SK-N-SH (cell line): Measurements from ENCODE around the gene FOXN4. TPM values are rescaled to one million over a fixed set of nuclear protein-coding genes. Genes with fewer than 3 reads are reported as not detected.

Source experiments
- CTCF ChIA-PET: fragments of 300-600, 350-600 bp; formaldehyde crosslinking; extraction: SDS; loops from one replicate; lab custom pipeline; 2021; lab: Yijun Ruan, JAX
- POLR2A ChIA-PET: fragments of 350-600 bp; sonication (Branson Sonifier 250); formaldehyde crosslinking; extraction: SDS; loops from one replicate; lab custom pipeline; 2020; ENCODE audit warnings: antibody characterized with exemption, inconsistent platforms; lab: Yijun Ruan, JAX
- DNase-seq: peaks from one replicate; pipeline ENCODE4 v3.0.0; 2012
- H2AFZ ChIP-seq: fragments of 200-600 bp; sonication (generic); 2 replicates; pipeline ENCODE4 v1.8.1; 2016; ENCODE audit warnings: antibody characterized with exemption, mild to moderate bottlenecking, low read depth
- H3F3A ChIP-seq: fragments of 200-600 bp; sonication (generic); replicated peaks from 2 replicates; pipeline ENCODE3; 2016; ENCODE audit warnings: antibody characterized with exemption, mild to moderate bottlenecking; ENCODE audit not compliant: insufficient read depth
- H3K27ac ChIP-seq, 2 experiments: fragments of 200-500 bp in 1 of 2; fragments of 200-600 bp in 1 of 2; sonication (Bioruptor generic) in 1 of 2; sonication (generic), shearing (Covaris generic) in 1 of 2; 2 replicates each; pipeline versions ENCODE4 v1.5.1 to v1.6.1; 2014 to 2016; ENCODE audit warnings: low read depth in 2 of 2, inconsistent platforms in 1 of 2, low read length in 1 of 2, mild to moderate bottlenecking in 1 of 2, mixed read lengths in 1 of 2
- H3K27me3 ChIP-seq: fragments of 200-600 bp; sonication (generic), shearing (Covaris generic); 2 replicates; pipeline ENCODE4 v1.6.1; 2016; ENCODE audit warnings: mixed run types; ENCODE audit not compliant: insufficient read depth
- H3K36me3 ChIP-seq, 2 experiments: fragments of 200-500 bp in 1 of 2; fragments of 200-600 bp in 1 of 2; sonication (Bioruptor generic) in 1 of 2; sonication (generic) in 1 of 2; replicated peaks in 1 of 2; 2 replicates each; pipeline versions ENCODE3 to v1.5.1; 2014 to 2016; ENCODE audit warnings: low read length in 1 of 2, mild to moderate bottlenecking in 1 of 2; ENCODE audit not compliant: insufficient read depth in 2 of 2, control insufficient read depth in 1 of 2
- H3K4me1 ChIP-seq, 2 experiments: fragments of 200-500 bp in 1 of 2; fragments of 200-600 bp in 1 of 2; sonication (Bioruptor generic) in 1 of 2; sonication (generic), shearing (Covaris generic) in 1 of 2; 2 replicates each; pipeline versions ENCODE4 v1.5.1 to v1.6.1; 2014 to 2016; ENCODE audit warnings: low read depth in 1 of 2, low read length in 1 of 2, mixed run types in 1 of 2; ENCODE audit not compliant: insufficient read depth in 2 of 2, control insufficient read depth in 1 of 2
- H3K4me2 ChIP-seq: fragments of 200-600 bp; sonication (generic), shearing (Covaris generic); 2 replicates; pipeline ENCODE4 v1.6.1; 2017; ENCODE audit warnings: mixed run types
- H3K4me3 ChIP-seq, 2 experiments: fragments of 200-500 bp in 1 of 2; fragments of 200-600 bp in 1 of 2; sonication (Bioruptor generic) in 1 of 2; sonication (generic), shearing (Covaris generic) in 1 of 2; 2 replicates each; pipeline versions ENCODE4 v1.5.1 to v1.8.1; 2014 to 2016; ENCODE audit warnings: low read depth in 2 of 2, inconsistent platforms in 1 of 2, low read length in 1 of 2, mild to moderate bottlenecking in 1 of 2, mixed read lengths in 1 of 2, moderate library complexity in 1 of 2
- H3K79me2 ChIP-seq: fragments of 200-600 bp; sonication (generic); 2 replicates; pipeline ENCODE4 v1.8.1; 2017; ENCODE audit warnings: mild to moderate bottlenecking; ENCODE audit not compliant: insufficient read depth
- H3K9ac ChIP-seq: fragments of 200-600 bp; sonication (generic); 2 replicates; pipeline ENCODE4 v1.6.1; 2017; ENCODE audit warnings: mixed run types
- H3K9me2 ChIP-seq: fragments of 200-600 bp; sonication (generic); 2 replicates; pipeline ENCODE4 v1.6.1; 2017; ENCODE audit warnings: mixed run types
- H3K9me3 ChIP-seq: fragments of 200-600 bp; sonication (generic); 2 replicates; pipeline ENCODE4 v1.6.1; 2017; ENCODE audit warnings: mixed run types, mild to moderate bottlenecking, moderate library complexity
- H4K20me1 ChIP-seq: fragments of 200-600 bp; sonication (generic); 2 replicates; pipeline ENCODE4 v1.6.1; 2017; ENCODE audit warnings: mild to moderate bottlenecking, mixed run types; ENCODE audit not compliant: insufficient read depth
- CHD2 ChIP-seq: fragments of 150-350 bp; IDR thresholded peaks from 2 replicates; pipeline ENCODE4 v1.6.1; 2018; ENCODE audit warnings: low read length; ENCODE audit not compliant: partially characterized antibody
- ELF1 ChIP-seq: IDR thresholded peaks from 2 replicates; pipeline ENCODE4 v1.4.0; 2012
- EZH2phosphoT487 ChIP-seq: fragments of 200-600 bp; sonication (generic); IDR thresholded peaks from 2 replicates; pipeline ENCODE4 v1.6.1; 2017; ENCODE audit warnings: low read depth, mixed run types, mild to moderate bottlenecking, antibody characterized with exemption, moderate library complexity, borderline replicate concordance
- FOSL2 ChIP-seq: IDR thresholded peaks from 2 replicates; pipeline ENCODE4 v1.4.0; 2012; ENCODE audit warnings: low read depth, mild to moderate bottlenecking, moderate library complexity, borderline replicate concordance
- FOXJ3 ChIP-seq: sonication (generic); formaldehyde crosslinking; IDR thresholded peaks from 2 replicates; pipeline ENCODE4 v1.5.1; 2020; ENCODE audit warnings: mild to moderate bottlenecking, missing genetic modification reagents
- FOXM1 ChIP-seq: IDR thresholded peaks from 2 replicates; pipeline ENCODE4 v1.4.0; 2012; ENCODE audit warnings: low read depth, mild to moderate bottlenecking
- GATA2 ChIP-seq: sonication (generic); formaldehyde crosslinking; IDR thresholded peaks from 2 replicates; pipeline ENCODE4 v1.5.0; 2020; ENCODE audit warnings: mild to moderate bottlenecking, missing genetic modification reagents
- IRF3 ChIP-seq: fragments of 150-350 bp; IDR thresholded peaks from 2 replicates; pipeline ENCODE4 v1.6.1; 2016; ENCODE audit warnings: mild to moderate bottlenecking, low read depth, low read length
- MAX ChIP-seq: IDR thresholded peaks from 2 replicates; pipeline ENCODE4 v1.4.0; 2012; ENCODE audit warnings: low read depth
- MXI1 ChIP-seq: IDR thresholded peaks from 2 replicates; pipeline ENCODE4 v1.6.1; 2012; ENCODE audit warnings: mild to moderate bottlenecking, low read depth, low read length, improper control_type of control experiment
- NRF1 ChIP-seq: IDR thresholded peaks from 2 replicates; pipeline ENCODE4 v1.6.1; 2012; ENCODE audit warnings: low read depth, mild to moderate bottlenecking, low read length
- RCOR1 ChIP-seq: fragments of 150-350 bp; IDR thresholded peaks from 2 replicates; pipeline ENCODE4 v1.6.1; 2017; ENCODE audit warnings: antibody characterized with exemption, low read length
- TAF1 ChIP-seq: IDR thresholded peaks from 2 replicates; pipeline ENCODE4 v1.6.1; 2012; ENCODE audit warnings: low read depth, mild to moderate bottlenecking, low read length, moderate library complexity, borderline replicate concordance
- TCF12 ChIP-seq: IDR thresholded peaks from 2 replicates; pipeline ENCODE4 v1.4.0; 2012
- USF1 ChIP-seq: IDR thresholded peaks from 2 replicates; pipeline ENCODE4 v1.4.0; 2012; ENCODE audit warnings: low read depth, borderline replicate concordance
- YY1 ChIP-seq: IDR thresholded peaks from 2 replicates; pipeline ENCODE4 v1.4.0; 2012; ENCODE audit warnings: low read depth, mild to moderate bottlenecking
- WGBS: methylation state at CpG from one replicate; pipeline ENCODE4 v1.1.6; 2017; ENCODE audit warnings: low lambda C conversion rate; 5-methylcytosine and 5-hydroxymethylcytosine counted together
- polyA plus RNA-seq, 3 experiments: library from polyadenylated mRNA; depleted of rRNA; stranded (reverse); fragments of >200 nt; gene quantifications; 2 replicates each; pipeline ENCODE4 v1.2.3, GENCODE V29; 2012
- TF ChIP-seq, protein P1 (sequence below): IDR thresholded peaks from 2 replicates; pipeline ENCODE4 v1.6.1; 2012; ENCODE audit warnings: mild to moderate bottlenecking, low read depth, low read length, moderate library complexity
- TF ChIP-seq, protein P2 (sequence below): IDR thresholded peaks from 2 replicates; pipeline ENCODE4 v1.4.0; 2012; ENCODE audit warnings: low read depth, borderline replicate concordance

FOXN4 gene
- polyA plus RNA-seq, 1 of the 3 experiments (the other 2 are of a cell fraction), result 0.10 TPM

- TF ChIP-seq, protein P1, sequence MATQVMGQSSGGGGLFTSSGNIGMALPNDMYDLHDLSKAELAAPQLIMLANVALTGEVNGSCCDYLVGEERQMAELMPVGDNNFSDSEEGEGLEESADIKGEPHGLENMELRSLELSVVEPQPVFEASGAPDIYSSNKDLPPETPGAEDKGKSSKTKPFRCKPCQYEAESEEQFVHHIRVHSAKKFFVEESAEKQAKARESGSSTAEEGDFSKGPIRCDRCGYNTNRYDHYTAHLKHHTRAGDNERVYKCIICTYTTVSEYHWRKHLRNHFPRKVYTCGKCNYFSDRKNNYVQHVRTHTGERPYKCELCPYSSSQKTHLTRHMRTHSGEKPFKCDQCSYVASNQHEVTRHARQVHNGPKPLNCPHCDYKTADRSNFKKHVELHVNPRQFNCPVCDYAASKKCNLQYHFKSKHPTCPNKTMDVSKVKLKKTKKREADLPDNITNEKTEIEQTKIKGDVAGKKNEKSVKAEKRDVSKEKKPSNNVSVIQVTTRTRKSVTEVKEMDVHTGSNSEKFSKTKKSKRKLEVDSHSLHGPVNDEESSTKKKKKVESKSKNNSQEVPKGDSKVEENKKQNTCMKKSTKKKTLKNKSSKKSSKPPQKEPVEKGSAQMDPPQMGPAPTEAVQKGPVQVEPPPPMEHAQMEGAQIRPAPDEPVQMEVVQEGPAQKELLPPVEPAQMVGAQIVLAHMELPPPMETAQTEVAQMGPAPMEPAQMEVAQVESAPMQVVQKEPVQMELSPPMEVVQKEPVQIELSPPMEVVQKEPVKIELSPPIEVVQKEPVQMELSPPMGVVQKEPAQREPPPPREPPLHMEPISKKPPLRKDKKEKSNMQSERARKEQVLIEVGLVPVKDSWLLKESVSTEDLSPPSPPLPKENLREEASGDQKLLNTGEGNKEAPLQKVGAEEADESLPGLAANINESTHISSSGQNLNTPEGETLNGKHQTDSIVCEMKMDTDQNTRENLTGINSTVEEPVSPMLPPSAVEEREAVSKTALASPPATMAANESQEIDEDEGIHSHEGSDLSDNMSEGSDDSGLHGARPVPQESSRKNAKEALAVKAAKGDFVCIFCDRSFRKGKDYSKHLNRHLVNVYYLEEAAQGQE, result no peak
- TF ChIP-seq MXI1 (peak; percentile 76; the same call in 1 of the 2 replicates), MAX (no peak), TCF12 (no peak), FOSL2 (no peak), CHD2 (peak; percentile 26), RCOR1 (no peak), NRF1 (no peak), FOXJ3 (no peak; the same call in 1 of the 2 replicates), ELF1 (no peak), FOXM1 (peak; percentile 62; the same call in 1 of the 2 replicates)
Measured at GRCh38 chr12:109291521-109292341, 17.4 kb downstream of the FOXN4 start (continued).

DNA sequence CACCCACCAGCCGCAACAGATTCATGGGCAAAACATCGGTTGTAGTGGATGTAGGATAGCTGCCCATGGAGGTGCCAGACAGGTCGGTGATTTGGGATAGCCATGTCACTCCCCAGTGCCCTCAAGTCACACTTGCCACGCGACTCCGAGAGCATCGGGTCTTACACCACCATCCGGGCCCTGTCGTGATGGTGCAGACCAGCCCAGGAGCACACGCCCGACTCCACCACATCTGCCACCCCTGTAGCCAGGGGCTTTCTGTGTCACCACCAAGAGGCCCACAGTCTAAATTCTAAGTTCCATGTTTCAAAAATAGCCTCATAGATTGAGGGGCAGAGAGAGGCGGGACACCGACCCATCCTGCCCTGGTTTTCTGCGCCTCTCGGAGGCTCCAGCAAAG, 18.0 kb downstream of the FOXN4 start:
- TF ChIP-seq EZH2phosphoT487, result no peak
- no peak for TF ChIP-seq GATA2
- TF ChIP-seq, protein P1, result no peak
- no peak for TF ChIP-seq TAF1
- TF ChIP-seq IRF3, result no peak
- no peak for TF ChIP-seq YY1
- TF ChIP-seq, protein P2, sequence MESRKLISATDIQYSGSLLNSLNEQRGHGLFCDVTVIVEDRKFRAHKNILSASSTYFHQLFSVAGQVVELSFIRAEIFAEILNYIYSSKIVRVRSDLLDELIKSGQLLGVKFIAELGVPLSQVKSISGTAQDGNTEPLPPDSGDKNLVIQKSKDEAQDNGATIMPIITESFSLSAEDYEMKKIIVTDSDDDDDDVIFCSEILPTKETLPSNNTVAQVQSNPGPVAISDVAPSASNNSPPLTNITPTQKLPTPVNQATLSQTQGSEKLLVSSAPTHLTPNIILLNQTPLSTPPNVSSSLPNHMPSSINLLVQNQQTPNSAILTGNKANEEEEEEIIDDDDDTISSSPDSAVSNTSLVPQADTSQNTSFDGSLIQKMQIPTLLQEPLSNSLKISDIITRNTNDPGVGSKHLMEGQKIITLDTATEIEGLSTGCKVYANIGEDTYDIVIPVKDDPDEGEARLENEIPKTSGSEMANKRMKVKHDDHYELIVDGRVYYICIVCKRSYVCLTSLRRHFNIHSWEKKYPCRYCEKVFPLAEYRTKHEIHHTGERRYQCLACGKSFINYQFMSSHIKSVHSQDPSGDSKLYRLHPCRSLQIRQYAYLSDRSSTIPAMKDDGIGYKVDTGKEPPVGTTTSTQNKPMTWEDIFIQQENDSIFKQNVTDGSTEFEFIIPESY, result no peak
- TF ChIP-seq USF1, result no peak
- TF ChIP-seq TCF12, result no peak
- Histone ChIP-seq H3K9me2 (no peaks in the 10 kb centered on the region), H3K9me3 (no peaks in the 10 kb centered on the region), H2AFZ (no peak overlapping the region), H3F3A (no peaks in the 10 kb centered on the region), H3K36me3 (no peaks in the 10 kb centered on the region), H3K4me3 (no peak overlapping the region), H3K27ac (peak overlapping the region in 1 of 2 experiments; percentile 87; a peak in 2 of 4 replicates), H3K4me1 (peaks cover 0 to 22% of the 10 kb centered on the region in 2 experiments; a peak in 1 of 4 replicates), H3K4me2 (no peak overlapping the region), H3K79me2 (no peaks in the 10 kb centered on the region), H4K20me1 (no peaks in the 10 kb centered on the region), H3K9ac (no peak overlapping the region), H3K27me3 (no peaks in the 10 kb centered on the region)
- 77% methylated on average over 15 of the region's 15 CpGs for WGBS
- CTCF ChIA-PET, result interaction anchor here (0.7 to 2.4 kb wide), 5 partner anchors 10 to 179 kb away, joined by 4 to 9 read pairs (median 5); no protein-coding TSS in a partner anchor
- no peak for DNase-seq
- POLR2A ChIA-PET, result no interaction called here
